Mesothelial cell of epicardium (in vitro differentiated cells): ENCODE data around the gene SH3BGRL. TPM values are rescaled to one million over a fixed set of nuclear protein-coding genes. Genes with fewer than 3 reads are reported as not detected.
"Not testable (repeated sequence)": the region's sequence is repeated elsewhere in the genome, so short reads cannot be mapped to it uniquely, and the experiment has no call there.

Experiments used
- DNase-seq, 2 experiments: peaks; one replicate each; pipeline ENCODE4 v3.0.0; 2021; ENCODE audit warnings: low spot score in 2 of 2; ENCODE audit not compliant: unreplicated experiment in 2 of 2
- H3K27ac Mint-ChIP-seq: 2 replicates; pipeline ENCODE4 v1.8.0; 2021; ENCODE audit warnings: mixed read lengths
- H3K27me3 Mint-ChIP-seq: 2 replicates; pipeline ENCODE4 v1.8.0; 2021; ENCODE audit warnings: low read depth, mixed read lengths
- H3K36me3 Mint-ChIP-seq: 2 replicates; pipeline ENCODE4 v1.8.0; 2021; ENCODE audit warnings: mixed read lengths
- H3K4me1 Mint-ChIP-seq: 2 replicates; pipeline ENCODE4 v1.8.0; 2021; ENCODE audit warnings: mixed read lengths
- H3K4me3 Mint-ChIP-seq: 2 replicates; pipeline ENCODE4 v1.8.0; 2021; ENCODE audit warnings: mild to moderate bottlenecking, moderate library complexity, mixed read lengths
- H3K9me3 Mint-ChIP-seq: 2 replicates; pipeline ENCODE4 v1.8.0; 2021; ENCODE audit warnings: mixed read lengths
- CTCF ChIP-seq: fragments of 200-600 bp; sonication (generic); IDR thresholded peaks from one replicate; pipeline ENCODE4 v1.5.0; 2021; ENCODE audit warnings: antibody characterized with exemption; ENCODE audit not compliant: unreplicated experiment
- total RNA-seq: library from RNA; stranded (reverse); gene quantifications from 3 replicates; pipeline ENCODE4 v1.2.1, GENCODE V29; 2021

The SH3BGRL gene
- total RNA-seq, 1 donor from 2014 or later = 69.0 TPM

GRCh38 chrX:81337805-81338204 lies 135.9 kb downstream of the SH3BGRL start:
- Mint-ChIP-seq H3K4me1 (no peaks in the 10 kb centered on the region), H3K4me3 (no peak overlapping the region), H3K27me3 (no peaks in the 10 kb centered on the region), H3K9me3 (peaks cover 46% of the 10 kb centered on the region), H3K27ac (no peak overlapping the region), H3K36me3 (no peaks in the 10 kb centered on the region)
- TF ChIP-seq CTCF = no peak
- no peak for DNase-seq

GRCh38 chrX:81338924-81339323 lies 137.0 kb downstream of the SH3BGRL start:
- no peaks in the 10 kb centered on the region for H3K4me1 Mint-ChIP-seq
- no peak overlapping the region for H3K4me3 Mint-ChIP-seq
- no peak for DNase-seq
- H3K36me3 Mint-ChIP-seq = peaks cover 4% of the 10 kb centered on the region
- no peak for TF ChIP-seq CTCF
- H3K27me3 Mint-ChIP-seq = no peaks in the 10 kb centered on the region
- no peak overlapping the region for H3K27ac Mint-ChIP-seq
- H3K9me3 Mint-ChIP-seq = peaks cover 41% of the 10 kb centered on the region

GRCh38 chrX:81345296-81345695 lies 143.4 kb downstream of the SH3BGRL start:
- H3K9me3 Mint-ChIP-seq = peaks cover 46% of the 10 kb centered on the region
- not testable (repeated sequence) for DNase-seq, H3K36me3 Mint-ChIP-seq, H3K27me3 Mint-ChIP-seq, H3K4me3 Mint-ChIP-seq, H3K4me1 Mint-ChIP-seq, H3K27ac Mint-ChIP-seq

Other genes starting within 250 kb of the SH3BGRL start
- 4.9 to 5.9 TPM (median 5.3 TPM) in 3 replicates for gene HMGN5, start 189 bp upstream of the SH3BGRL start, total RNA-seq